PFSK-1 (cell line): ENCODE results near the gene DOP1B.

Experiments used
- FOXP2 ChIP-seq: optimal IDR thresholded peaks from 2 replicates; pipeline ENCODE3; 2011; ENCODE audit warnings: borderline replicate concordance, control low read depth, inconsistent platforms; ENCODE audit not compliant: insufficient read depth; ENCODE audit errors: extremely low read length, extremely low read depth
- POLR2AphosphoS5 ChIP-seq: IDR thresholded peaks from 2 replicates; pipeline ENCODE4 v1.6.1; 2012; ENCODE audit warnings: low read depth, mild to moderate bottlenecking, control low read depth, low read length, moderate library complexity
- SIN3A ChIP-seq: IDR thresholded peaks from 2 replicates; pipeline ENCODE4 v1.6.1; 2012; ENCODE audit warnings: mild to moderate bottlenecking, low read length, moderate library complexity, borderline replicate concordance; ENCODE audit not compliant: insufficient read depth
- TAF1 ChIP-seq: IDR thresholded peaks from 2 replicates; pipeline ENCODE4 v1.6.1; 2012; ENCODE audit warnings: low read length, control low read depth, borderline replicate concordance; ENCODE audit not compliant: insufficient read depth
- TF ChIP-seq, protein P1 (sequence below), 2 experiments: IDR thresholded peaks; 2 replicates each; pipeline versions ENCODE4 v1.6.1 to v1.8.0; 2011 to 2012; ENCODE audit warnings: low read depth in 2 of 2, low read length in 2 of 2, control low read depth in 1 of 2, inconsistent platforms in 1 of 2, mild to moderate bottlenecking in 1 of 2, moderate library complexity in 1 of 2; ENCODE audit not compliant: insufficient read depth in 1 of 2

DOP1B gene

DNA sequence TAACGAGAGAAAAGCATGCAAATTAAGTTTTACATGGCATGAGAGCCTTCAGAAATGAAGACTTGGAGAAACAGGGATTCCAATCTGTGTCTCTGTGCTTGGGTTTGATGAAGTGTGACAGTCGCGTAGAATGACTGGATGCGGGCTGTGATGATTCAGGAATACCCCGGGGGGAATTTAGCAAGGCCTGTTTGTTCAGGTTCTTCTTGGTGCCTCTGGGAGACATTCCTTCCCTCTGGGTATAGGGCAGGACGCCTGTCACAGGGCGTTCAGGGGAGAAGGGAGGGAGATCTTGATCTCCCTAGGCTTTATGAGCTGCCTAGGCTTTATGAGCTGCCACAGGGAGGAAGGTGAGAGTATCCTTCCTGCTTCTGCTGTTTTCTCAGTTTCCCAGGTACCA, 36.6 kb downstream of the DOP1B start:
- no peak for TF ChIP-seq TAF1
- no peak for TF ChIP-seq FOXP2
- no peak for TF ChIP-seq SIN3A
- TF ChIP-seq POLR2AphosphoS5 = no peak
- TF ChIP-seq, protein P1, sequence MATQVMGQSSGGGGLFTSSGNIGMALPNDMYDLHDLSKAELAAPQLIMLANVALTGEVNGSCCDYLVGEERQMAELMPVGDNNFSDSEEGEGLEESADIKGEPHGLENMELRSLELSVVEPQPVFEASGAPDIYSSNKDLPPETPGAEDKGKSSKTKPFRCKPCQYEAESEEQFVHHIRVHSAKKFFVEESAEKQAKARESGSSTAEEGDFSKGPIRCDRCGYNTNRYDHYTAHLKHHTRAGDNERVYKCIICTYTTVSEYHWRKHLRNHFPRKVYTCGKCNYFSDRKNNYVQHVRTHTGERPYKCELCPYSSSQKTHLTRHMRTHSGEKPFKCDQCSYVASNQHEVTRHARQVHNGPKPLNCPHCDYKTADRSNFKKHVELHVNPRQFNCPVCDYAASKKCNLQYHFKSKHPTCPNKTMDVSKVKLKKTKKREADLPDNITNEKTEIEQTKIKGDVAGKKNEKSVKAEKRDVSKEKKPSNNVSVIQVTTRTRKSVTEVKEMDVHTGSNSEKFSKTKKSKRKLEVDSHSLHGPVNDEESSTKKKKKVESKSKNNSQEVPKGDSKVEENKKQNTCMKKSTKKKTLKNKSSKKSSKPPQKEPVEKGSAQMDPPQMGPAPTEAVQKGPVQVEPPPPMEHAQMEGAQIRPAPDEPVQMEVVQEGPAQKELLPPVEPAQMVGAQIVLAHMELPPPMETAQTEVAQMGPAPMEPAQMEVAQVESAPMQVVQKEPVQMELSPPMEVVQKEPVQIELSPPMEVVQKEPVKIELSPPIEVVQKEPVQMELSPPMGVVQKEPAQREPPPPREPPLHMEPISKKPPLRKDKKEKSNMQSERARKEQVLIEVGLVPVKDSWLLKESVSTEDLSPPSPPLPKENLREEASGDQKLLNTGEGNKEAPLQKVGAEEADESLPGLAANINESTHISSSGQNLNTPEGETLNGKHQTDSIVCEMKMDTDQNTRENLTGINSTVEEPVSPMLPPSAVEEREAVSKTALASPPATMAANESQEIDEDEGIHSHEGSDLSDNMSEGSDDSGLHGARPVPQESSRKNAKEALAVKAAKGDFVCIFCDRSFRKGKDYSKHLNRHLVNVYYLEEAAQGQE (IDR thresholded peaks at IDR 0.05; ENCODE audit: insufficient read depth in 1 of 2, low read depth in 2 of 2, low read length in 2 of 2) = no peak

DNA sequence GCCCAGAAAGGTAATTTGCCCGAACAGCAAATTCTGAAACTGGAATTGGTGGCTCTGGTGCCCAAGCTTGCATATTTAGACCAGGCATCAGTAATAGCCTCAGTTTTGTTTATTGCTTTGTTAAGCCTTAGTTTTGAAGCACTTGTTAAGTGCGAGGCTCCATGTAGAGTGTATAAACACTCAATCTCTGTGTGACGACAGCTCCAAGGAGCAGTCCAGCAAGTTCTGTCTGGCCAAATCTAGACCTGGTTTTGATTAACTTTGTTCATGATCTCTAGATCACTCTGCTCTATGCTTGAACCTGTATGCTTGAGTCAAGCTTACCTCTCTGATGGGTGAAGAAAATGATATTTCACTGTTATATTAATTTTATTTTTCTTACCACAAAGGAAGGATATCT, 37.4 kb downstream of the DOP1B start:
- TF ChIP-seq FOXP2 = no peak
- TF ChIP-seq, protein P1 (IDR thresholded peaks at IDR 0.05; ENCODE audit: insufficient read depth in 1 of 2, low read depth in 2 of 2, low read length in 2 of 2) = no peak
- no peak for TF ChIP-seq POLR2AphosphoS5
- no peak for TF ChIP-seq TAF1
- TF ChIP-seq SIN3A = no peak

DNA sequence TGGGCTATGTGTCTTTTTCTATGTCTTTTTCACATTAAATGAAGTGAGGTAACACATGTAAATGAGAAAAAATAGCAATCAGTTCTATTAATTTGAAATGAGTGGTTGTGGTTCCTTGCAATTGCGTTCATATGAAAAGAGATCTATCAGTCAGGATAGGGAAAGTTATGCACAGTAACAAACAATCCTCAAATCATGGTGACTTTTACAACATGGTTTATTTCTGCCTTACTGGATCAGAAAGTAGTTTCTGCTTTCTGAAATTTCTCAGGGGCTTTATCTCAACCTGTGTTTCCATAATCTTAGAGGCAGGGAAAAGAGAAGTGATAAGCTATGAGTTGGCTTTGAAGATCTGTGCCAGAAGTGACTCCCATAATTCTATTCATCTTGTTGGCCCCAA, 39.0 kb downstream of the DOP1B start:
- TF ChIP-seq TAF1 (no peak), POLR2AphosphoS5 (no peak), FOXP2 (no peak), SIN3A (no peak)
- TF ChIP-seq, protein P1 (IDR thresholded peaks at IDR 0.05; ENCODE audit: insufficient read depth in 1 of 2, low read depth in 2 of 2, low read length in 2 of 2) = no peak

DNA sequence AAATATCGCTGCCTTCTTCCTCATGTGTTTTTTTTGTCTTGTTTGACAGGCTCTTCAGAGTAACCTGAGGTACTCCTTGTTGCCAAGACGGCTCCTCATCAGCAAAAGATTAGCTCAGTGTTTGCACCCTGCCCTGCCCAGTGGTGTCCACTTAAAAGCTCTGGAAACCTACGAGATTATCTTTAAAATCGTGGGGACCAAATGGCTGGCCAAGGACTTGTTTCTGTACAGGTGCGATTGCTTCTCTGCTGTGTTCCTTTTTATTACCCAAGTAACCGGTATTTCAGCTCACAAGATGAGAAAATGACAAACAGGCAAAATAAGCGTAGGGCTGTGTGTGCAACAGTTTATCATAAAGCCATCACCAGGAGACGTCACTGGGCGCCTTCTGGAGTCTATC, 42.4 kb downstream of the DOP1B start:
- TF ChIP-seq TAF1 (no peak), FOXP2 (no peak), SIN3A (no peak), POLR2AphosphoS5 (no peak)
- TF ChIP-seq, protein P1 (IDR thresholded peaks at IDR 0.05; ENCODE audit: insufficient read depth in 1 of 2, low read depth in 2 of 2, low read length in 2 of 2) = no peak

DNA sequence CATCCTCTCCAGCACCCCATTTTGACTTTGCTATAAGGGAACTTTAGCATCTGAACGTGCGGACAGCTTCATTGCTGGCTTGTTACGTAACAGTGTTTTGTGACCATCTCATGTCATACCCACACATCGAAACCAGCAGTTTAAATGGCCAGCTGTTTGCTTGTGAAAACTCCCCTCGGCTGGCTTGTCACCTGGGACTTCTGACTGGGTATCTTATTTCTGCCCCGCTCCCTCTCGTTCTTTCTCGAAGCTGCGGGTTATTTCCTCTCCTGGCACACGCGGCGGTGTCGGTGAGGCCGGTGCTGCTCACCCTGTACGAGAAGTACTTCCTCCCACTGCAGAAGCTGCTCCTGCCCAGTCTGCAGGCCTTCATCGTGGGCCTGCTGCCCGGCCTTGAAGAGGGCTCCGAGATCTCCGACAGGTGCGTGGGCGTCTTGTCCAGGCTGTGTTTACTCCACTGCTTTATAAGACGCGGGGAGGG, 43.5 kb downstream of the DOP1B start:
- TF ChIP-seq FOXP2 (no peak), SIN3A (no peak), TAF1 (no peak), POLR2AphosphoS5 (no peak)
- TF ChIP-seq, protein P1 (IDR thresholded peaks at IDR 0.05; ENCODE audit: insufficient read depth in 1 of 2, low read depth in 2 of 2, low read length in 2 of 2) = no peak
